Neuronal stem cell (in vitro differentiated cells): ENCODE results near the gene NRG2.
A peak's percentile ranks its signal among the peaks of the same experiment; 100 is the strongest.

Experiments
- DNase-seq: peaks from one replicate; pipeline ENCODE4 v3.0.0-alpha.2; 2013; ENCODE audit warnings: low spot score
- H2AFZ ChIP-seq: one replicate; pipeline ENCODE4 v1.6.1; 2013; ENCODE audit warnings: mild to moderate bottlenecking, low read length, inconsistent platforms
- H2AK5ac ChIP-seq: 2 replicates; pipeline ENCODE4 v1.6.1; 2013; ENCODE audit warnings: low read depth, mild to moderate bottlenecking, inconsistent platforms, low read length, moderate library complexity, mixed read lengths
- H2BK120ac ChIP-seq: 2 replicates; pipeline ENCODE4 v1.6.1; 2013; ENCODE audit warnings: low read depth, mild to moderate bottlenecking, inconsistent platforms, low read length, moderate library complexity, mixed read lengths
- H2BK12ac ChIP-seq: one replicate; pipeline ENCODE4 v1.6.1; 2013; ENCODE audit warnings: low read length, inconsistent platforms
- H2BK15ac ChIP-seq: 2 replicates; pipeline ENCODE4 v1.6.1; 2013; ENCODE audit warnings: mild to moderate bottlenecking, low read length, inconsistent platforms, mixed read lengths
- H2BK5ac ChIP-seq: one replicate; pipeline ENCODE4 v1.6.1; 2013; ENCODE audit warnings: inconsistent platforms, mild to moderate bottlenecking, low read length, moderate library complexity
- H3K14ac ChIP-seq: one replicate; pipeline ENCODE4 v1.6.1; 2013; ENCODE audit warnings: low read length, inconsistent platforms
- H3K18ac ChIP-seq: 2 replicates; pipeline ENCODE4 v1.6.1; 2013; ENCODE audit warnings: low read length, inconsistent platforms
- H3K23ac ChIP-seq: 2 replicates; pipeline ENCODE4 v1.6.1; 2013; ENCODE audit warnings: low read depth, mild to moderate bottlenecking, mixed read lengths, low read length, inconsistent platforms; ENCODE audit not compliant: poor library complexity
- H3K27ac ChIP-seq: replicated peaks from 3 replicates; pipeline ENCODE4 v1.5.1; 2013; ENCODE audit warnings: low read length, inconsistent platforms
- H3K27me3 ChIP-seq, 3 experiments: 2 replicates each; pipeline ENCODE4 v1.6.1; 2013; ENCODE audit warnings: low read length in 3 of 3, mild to moderate bottlenecking in 2 of 3, inconsistent platforms in 1 of 3, low read depth in 1 of 3, mixed read lengths in 1 of 3, moderate library complexity in 1 of 3; ENCODE audit not compliant: control insufficient read depth in 3 of 3, insufficient read depth in 3 of 3
- H3K36me3 ChIP-seq, 2 donors: replicated peaks in 1 of 2; 2 replicates each; pipeline ENCODE4 v1.6.1; 2013; ENCODE audit warnings: low read length in 2 of 2; ENCODE audit not compliant: control insufficient read depth in 2 of 2, insufficient read depth in 2 of 2
- H3K4ac ChIP-seq: 2 replicates; pipeline ENCODE4 v1.6.1; 2013; ENCODE audit warnings: inconsistent platforms, mild to moderate bottlenecking, low read length, moderate library complexity
- H3K4me1 ChIP-seq, 2 donors: 1 replicate in 1 of 2; 2 replicates in 1 of 2; pipeline ENCODE4 v1.6.1; 2013; ENCODE audit warnings: low read length in 2 of 2, low read depth in 1 of 2; ENCODE audit not compliant: control insufficient read depth in 2 of 2, insufficient read depth in 1 of 2
- H3K4me2 ChIP-seq: one replicate; pipeline ENCODE4 v1.6.1; 2013; ENCODE audit warnings: mild to moderate bottlenecking, low read length, inconsistent platforms; ENCODE audit not compliant: insufficient read depth, poor library complexity, severe bottlenecking
- H3K4me3 ChIP-seq, 2 donors: 2 replicates each; pipeline ENCODE4 v1.5.1; 2013; ENCODE audit warnings: low read length in 2 of 2, mild to moderate bottlenecking in 2 of 2, inconsistent platforms in 1 of 2, moderate library complexity in 1 of 2
- H3K79me1 ChIP-seq: one replicate; pipeline ENCODE4 v1.6.1; 2013; ENCODE audit warnings: low read depth, mild to moderate bottlenecking, inconsistent platforms, low read length, moderate library complexity
- H3K9ac ChIP-seq: one replicate; pipeline ENCODE4 v1.6.1; 2013; ENCODE audit warnings: mild to moderate bottlenecking, low read depth, low read length, inconsistent platforms; ENCODE audit not compliant: poor library complexity
- H3K9me3 ChIP-seq, 2 donors: replicated peaks in 1 of 2; 2 replicates each; pipeline versions ENCODE3 to v1.6.1; 2013; ENCODE audit warnings: low read length in 2 of 2, mild to moderate bottlenecking in 2 of 2, inconsistent platforms in 1 of 2, low read depth in 1 of 2, mixed read lengths in 1 of 2, moderate library complexity in 1 of 2; ENCODE audit not compliant: control insufficient read depth in 2 of 2, insufficient read depth in 1 of 2
- H4K8ac ChIP-seq: one replicate; pipeline ENCODE4 v1.6.1; 2013; ENCODE audit warnings: low read depth, mild to moderate bottlenecking, inconsistent platforms, low read length, moderate library complexity
- H4K91ac ChIP-seq: one replicate; pipeline ENCODE4 v1.6.1; 2013; ENCODE audit warnings: low read length, low read depth, mild to moderate bottlenecking, inconsistent platforms; ENCODE audit not compliant: poor library complexity
- WGBS, 2 donors: extraction: QIAGEN DNeasy Blood & Tissue Kit; methylation state at CpG; one replicate each; pipeline ENCODE4 v1.1.7; 2013; ENCODE audit warnings: missing lambda C conversion rate in 2 of 2, mixed read lengths in 1 of 2; ENCODE audit not compliant: insufficient read length in 2 of 2, insufficient replicate concordance in 1 of 2; ENCODE audit errors: extremely low coverage in 2 of 2; 5-methylcytosine and 5-hydroxymethylcytosine counted together

Gene NRG2

GRCh38 chr5:139958432-139959148 is 84.5 kb downstream of the NRG2 start:
- Histone ChIP-seq H3K14ac (no peak overlapping the region), H4K91ac (no peak overlapping the region), H3K9ac (no peak overlapping the region), H3K27ac (no peak overlapping the region), H3K4me3 (no peak overlapping the region), H3K79me1 (no peaks in the 10 kb centered on the region), H4K8ac (no peak overlapping the region), H3K4me2 (no peak overlapping the region), H3K27me3 (peaks cover 0 to 13% (median 0%) of the 10 kb centered on the region in 3 experiments), H3K4ac (no peak overlapping the region), H2BK120ac (no peak overlapping the region), H2BK5ac (no peak overlapping the region), H2BK15ac (no peak overlapping the region), H2BK12ac (no peak overlapping the region), H3K9me3 (no peaks in the 10 kb centered on the region), H2AFZ (no peak overlapping the region), H3K4me1 (peaks cover 0 to 13% of the 10 kb centered on the region in 2 donors), H3K36me3 (no peaks in the 10 kb centered on the region), H2AK5ac (no peak overlapping the region), H3K23ac (no peak overlapping the region), H3K18ac (no peak overlapping the region)
- DNase-seq = no peak
- WGBS, 2 donors = no CpG with 5 or more reads among the region's 4 CpGs

GRCh38 chr5:139956342-139956741 is 86.8 kb downstream of the NRG2 start:
- Histone ChIP-seq H2BK12ac (no peak overlapping the region), H3K9ac (no peak overlapping the region), H3K4me2 (no peak overlapping the region), H3K79me1 (no peaks in the 10 kb centered on the region), H3K36me3 (no peaks in the 10 kb centered on the region), H2BK15ac (no peak overlapping the region), H3K23ac (no peak overlapping the region), H4K8ac (no peak overlapping the region), H3K4ac (no peak overlapping the region), H3K18ac (no peak overlapping the region), H2BK5ac (no peak overlapping the region), H3K27me3 (peaks cover 0 to 23% (median 0%) of the 10 kb centered on the region in 3 experiments), H3K27ac (no peak overlapping the region), H3K14ac (no peak overlapping the region), H2AFZ (no peak overlapping the region), H3K9me3 (no peaks in the 10 kb centered on the region), H4K91ac (no peak overlapping the region), H3K4me3 (no peak overlapping the region), H2AK5ac (no peak overlapping the region), H3K4me1 (peaks cover 0 to 11% of the 10 kb centered on the region in 2 donors), H2BK120ac (no peak overlapping the region)
- WGBS, 2 donors = no CpG with 5 or more reads among the region's 4 CpGs
- DNase-seq = no peak

GRCh38 chr5:139955616-139956273 is 87.4 kb downstream of the NRG2 start:
- peak overlapping the region; percentile 21 for H3K9ac ChIP-seq
- H3K27ac ChIP-seq = no peak overlapping the region
- no peak overlapping the region for H2BK120ac ChIP-seq
- H4K91ac ChIP-seq = no peak overlapping the region
- no peak overlapping the region for H3K23ac ChIP-seq
- peaks cover 0 to 23% (median 0%) of the 10 kb centered on the region in 3 experiments for H3K27me3 ChIP-seq
- no peak overlapping the region for H2AFZ ChIP-seq
- H4K8ac ChIP-seq = no peak overlapping the region
- no peak for DNase-seq
- H3K18ac ChIP-seq = peak overlapping the region; percentile 32
- H3K14ac ChIP-seq = peak overlapping the region; percentile 39
- H3K9me3 ChIP-seq = no peaks in the 10 kb centered on the region
- no peak overlapping the region for H3K4ac ChIP-seq
- H2BK5ac ChIP-seq = no peak overlapping the region
- WGBS, 2 donors = no CpG with 5 or more reads among the region's 5 CpGs
- H2BK15ac ChIP-seq = no peak overlapping the region
- no peak overlapping the region for H3K4me3 ChIP-seq
- peak overlapping the region; percentile 24 for H2AK5ac ChIP-seq
- no peak overlapping the region for H2BK12ac ChIP-seq
- H3K36me3 ChIP-seq = no peaks in the 10 kb centered on the region
- H3K4me1 ChIP-seq = peaks cover 0 to 10% of the 10 kb centered on the region in 2 donors
- no peak overlapping the region for H3K4me2 ChIP-seq
- H3K79me1 ChIP-seq = no peaks in the 10 kb centered on the region

DNA sequence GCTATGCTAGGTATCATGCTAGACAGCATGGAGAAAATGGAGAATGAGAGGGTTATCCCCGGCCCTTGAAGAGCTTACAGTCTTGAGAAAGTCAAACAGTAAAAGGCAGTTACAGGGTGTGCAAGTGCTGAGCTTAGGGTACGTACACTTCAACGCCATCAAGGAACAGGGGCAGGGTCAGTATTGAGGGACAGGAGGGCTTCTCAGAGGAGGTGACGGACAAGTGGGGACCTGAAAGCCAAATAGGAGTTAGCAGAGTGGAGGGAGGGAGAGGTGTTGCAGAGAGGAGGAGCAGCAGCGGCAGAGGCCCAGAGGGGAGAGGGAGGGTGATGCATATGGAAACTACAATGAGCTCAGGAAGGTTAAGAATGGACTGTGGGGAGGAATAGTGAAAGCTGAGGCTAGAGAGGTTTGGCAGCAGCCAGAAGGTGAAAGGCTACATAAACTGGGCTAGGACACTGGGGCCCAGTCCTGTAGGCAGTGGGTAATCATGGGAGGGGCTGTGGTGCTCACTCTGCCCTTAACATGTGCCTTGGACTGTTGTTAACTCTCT is 88.0 kb downstream of the NRG2 start:
- H3K4me1 ChIP-seq = peaks cover 0 to 11% of the 10 kb centered on the region in 2 donors
- no peak overlapping the region for H4K8ac ChIP-seq
- H3K9ac ChIP-seq = no peak overlapping the region
- no peak overlapping the region for H3K4ac ChIP-seq
- H2BK12ac ChIP-seq = no peak overlapping the region
- whole genome bisulfite sequencing, 2 donors = no CpG with 5 or more reads among the region's 5 CpGs
- H3K18ac ChIP-seq = no peak overlapping the region
- no peak overlapping the region for H4K91ac ChIP-seq
- H3K27me3 ChIP-seq = peaks cover 0 to 24% (median 0%) of the 10 kb centered on the region in 3 experiments
- no peaks in the 10 kb centered on the region for H3K36me3 ChIP-seq
- no peaks in the 10 kb centered on the region for H3K9me3 ChIP-seq
- H2BK120ac ChIP-seq = no peak overlapping the region
- H2AFZ ChIP-seq = no peak overlapping the region
- H3K79me1 ChIP-seq = no peaks in the 10 kb centered on the region
- no peak overlapping the region for H3K4me3 ChIP-seq
- H2BK5ac ChIP-seq = no peak overlapping the region
- H3K14ac ChIP-seq = no peak overlapping the region
- H2AK5ac ChIP-seq = no peak overlapping the region
- H3K4me2 ChIP-seq = no peak overlapping the region
- no peak overlapping the region for H2BK15ac ChIP-seq
- H3K27ac ChIP-seq = no peak overlapping the region
- DNase-seq = no peak
- no peak overlapping the region for H3K23ac ChIP-seq
